Skeletal muscle satellite cell (primary cell): ENCODE measurements around the gene NR2F6.

Experiments
- H3K27me3 ChIP-seq: 2 replicates; pipeline ENCODE4 v1.7.0; 2013; ENCODE audit warnings: low read length; ENCODE audit not compliant: control insufficient read depth, insufficient read depth
- H3K36me3 ChIP-seq: 2 replicates; pipeline ENCODE4 v1.7.0; 2013; ENCODE audit warnings: mild to moderate bottlenecking, control low read depth, low read length; ENCODE audit not compliant: insufficient read depth
- H3K4me1 ChIP-seq: 2 replicates; pipeline ENCODE4 v1.7.0; 2013; ENCODE audit warnings: low read length; ENCODE audit not compliant: control insufficient read depth, insufficient read depth
- H3K4me2 ChIP-seq: 2 replicates; pipeline ENCODE4 v1.7.0; 2013; ENCODE audit warnings: mild to moderate bottlenecking, low read length
- H3K4me3 ChIP-seq: 2 replicates; pipeline ENCODE4 v1.7.0; 2013; ENCODE audit warnings: low read length
- H3K9ac ChIP-seq: 2 replicates; pipeline ENCODE4 v1.7.0; 2013; ENCODE audit warnings: mild to moderate bottlenecking, low read depth, low read length, moderate library complexity
- H3K9me3 ChIP-seq: replicated peaks from 2 replicates; pipeline ENCODE4 v1.7.0; 2013; ENCODE audit warnings: mild to moderate bottlenecking, control low read depth, low read length

Gene NR2F6

DNA sequence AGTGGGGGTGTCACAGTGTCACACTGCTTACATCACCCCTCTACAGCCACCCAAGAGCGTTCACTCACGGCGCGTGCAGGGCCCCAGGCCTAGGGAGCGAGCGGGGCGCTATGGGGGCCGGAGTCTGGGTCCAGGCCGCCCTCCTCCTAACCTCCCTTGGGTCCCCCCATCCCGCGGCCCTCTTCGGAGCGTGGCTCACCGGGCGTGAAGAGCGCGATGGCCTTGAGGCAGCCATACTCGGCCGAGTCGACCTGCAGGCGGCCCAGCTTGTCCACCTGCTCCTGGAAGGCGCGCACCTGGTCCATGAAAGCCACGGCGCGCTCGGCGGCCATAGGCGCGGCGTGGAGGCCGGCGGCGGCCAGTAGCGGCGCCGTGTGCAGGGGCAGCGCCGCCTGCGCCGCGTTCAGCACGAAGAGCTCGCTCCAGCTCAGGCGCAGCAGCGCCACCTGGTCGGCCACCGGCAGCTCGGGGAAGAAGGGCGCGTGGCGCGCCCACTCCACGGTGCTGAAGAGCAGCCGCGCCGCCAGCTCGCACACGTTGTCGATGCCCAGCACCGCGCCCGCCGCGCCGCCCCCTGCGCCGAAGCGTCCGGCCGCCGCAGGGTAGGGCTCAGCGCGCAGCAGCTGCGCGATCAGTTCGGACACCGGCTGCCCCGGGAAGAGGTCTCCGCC is 10.3 kb downstream of the NR2F6 start:
- H3K4me1 ChIP-seq: peaks cover 20% of the 10 kb centered on the region
- H3K9ac ChIP-seq: peak overlapping the region; percentile 72
- peak overlapping the region; percentile 77 for H3K4me3 ChIP-seq
- H3K9me3 ChIP-seq: no peaks in the 10 kb centered on the region
- peak overlapping the region; percentile 93 for H3K4me2 ChIP-seq
- peaks cover 45% of the 10 kb centered on the region for H3K36me3 ChIP-seq
- no peaks in the 10 kb centered on the region for H3K27me3 ChIP-seq

DNA sequence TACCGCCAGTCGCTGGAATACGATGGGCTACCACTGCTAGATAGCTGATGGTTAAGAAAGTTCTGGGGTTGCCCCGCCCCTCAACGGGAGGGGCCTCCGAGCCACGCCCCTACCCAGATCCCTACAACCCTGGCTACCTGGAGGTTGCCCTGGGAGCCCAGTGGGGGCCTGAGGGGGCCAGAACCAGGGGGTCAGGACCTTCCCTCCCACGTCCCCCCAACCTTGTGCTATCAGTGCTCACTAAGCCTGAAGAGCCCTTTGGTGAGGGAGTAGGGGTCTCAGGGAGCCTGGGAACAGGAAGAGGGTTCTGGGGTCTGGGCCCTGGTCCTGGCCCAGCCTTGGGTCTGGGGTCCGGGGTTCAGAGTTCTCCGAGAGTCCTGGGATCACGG is 10.8 kb downstream of the NR2F6 start:
- no peaks in the 10 kb centered on the region for H3K9me3 ChIP-seq
- peak overlapping the region; percentile 72 for H3K9ac ChIP-seq
- H3K27me3 ChIP-seq: no peaks in the 10 kb centered on the region
- peak overlapping the region; percentile 77 for H3K4me3 ChIP-seq
- H3K36me3 ChIP-seq: peaks cover 44% of the 10 kb centered on the region
- peak overlapping the region; percentile 93 for H3K4me2 ChIP-seq
- H3K4me1 ChIP-seq: peaks cover 20% of the 10 kb centered on the region

DNA sequence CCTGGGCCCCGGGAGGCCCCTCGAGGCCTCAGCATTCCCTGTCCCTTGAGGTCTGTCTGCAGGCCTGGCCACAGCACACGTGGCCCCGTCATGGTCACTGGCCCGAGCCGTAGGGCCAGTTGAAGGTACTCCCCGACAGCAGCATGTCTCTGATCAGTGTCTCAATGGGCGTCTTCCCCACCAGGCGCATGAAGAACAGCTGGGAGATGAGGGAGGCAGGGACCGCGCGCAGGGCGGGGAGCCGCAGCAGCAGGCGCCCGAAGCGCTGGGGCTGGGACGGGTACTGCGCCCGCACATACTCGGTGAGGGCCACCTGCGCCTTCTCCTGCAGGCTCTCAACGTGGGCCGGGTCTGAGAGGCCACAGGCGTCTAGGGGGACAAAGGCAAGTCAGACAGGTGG is 13.5 kb downstream of the NR2F6 start:
- no peak overlapping the region for H3K4me3 ChIP-seq
- H3K9ac ChIP-seq: no peak overlapping the region
- no peaks in the 10 kb centered on the region for H3K27me3 ChIP-seq
- no peak overlapping the region for H3K4me2 ChIP-seq
- no peaks in the 10 kb centered on the region for H3K9me3 ChIP-seq
- H3K4me1 ChIP-seq: peaks cover 20% of the 10 kb centered on the region
- peaks cover 35% of the 10 kb centered on the region for H3K36me3 ChIP-seq

DNA sequence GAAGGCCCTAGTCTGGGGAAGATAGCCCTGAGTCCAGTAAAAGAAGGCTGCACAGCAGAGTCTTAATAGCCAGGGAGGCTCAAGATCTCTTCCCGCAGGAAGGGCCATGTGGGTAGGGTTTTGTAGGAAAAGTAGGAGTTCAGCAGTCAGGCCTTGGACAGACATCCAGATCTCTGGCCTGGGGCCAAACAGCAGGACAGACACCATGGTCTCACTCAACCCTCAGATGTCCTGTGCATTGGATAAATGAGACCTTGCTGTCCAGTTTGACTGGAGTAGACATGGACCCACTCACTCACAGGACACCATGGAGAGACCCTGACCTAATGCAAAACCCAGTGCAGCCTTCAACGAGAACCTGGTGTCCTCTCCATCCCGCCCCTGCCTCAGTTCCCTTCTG is 15.8 kb downstream of the NR2F6 start:
- H3K4me2 ChIP-seq: no peak overlapping the region
- no peak overlapping the region for H3K9ac ChIP-seq
- H3K9me3 ChIP-seq: no peaks in the 10 kb centered on the region
- peaks cover 17% of the 10 kb centered on the region for H3K4me1 ChIP-seq
- peaks cover 35% of the 10 kb centered on the region for H3K36me3 ChIP-seq
- no peaks in the 10 kb centered on the region for H3K27me3 ChIP-seq
- H3K4me3 ChIP-seq: no peak overlapping the region

DNA sequence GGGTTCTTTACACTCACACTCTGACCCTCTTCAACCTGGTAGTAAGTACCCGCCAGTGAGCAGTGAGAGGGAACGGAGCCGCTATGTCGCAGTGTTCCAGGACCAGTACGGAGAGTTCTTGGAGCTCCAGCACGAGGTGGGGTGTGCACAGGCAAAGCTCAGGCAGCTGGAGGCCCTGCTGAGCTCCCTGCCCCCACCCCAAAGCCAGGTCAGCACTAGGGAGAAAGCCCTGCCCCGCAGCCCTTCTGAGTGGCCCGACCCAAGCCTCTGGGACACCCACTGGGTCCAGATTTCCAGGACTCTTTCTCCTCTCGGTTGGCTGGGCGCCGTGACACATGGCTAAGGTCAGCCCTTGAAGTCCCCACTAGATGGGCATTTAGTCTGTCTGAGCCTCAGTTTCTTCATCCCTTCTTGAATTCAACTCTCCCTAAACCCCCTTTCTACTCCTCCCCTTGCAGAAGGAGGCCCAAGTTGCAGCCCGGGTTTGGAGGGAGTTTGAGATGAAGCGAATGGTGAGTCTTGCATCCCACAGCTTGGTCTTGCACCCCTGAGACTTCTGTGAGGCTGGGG is 17.8 kb downstream of the NR2F6 start:
- H3K4me2 ChIP-seq: no peak overlapping the region
- H3K4me3 ChIP-seq: no peak overlapping the region
- no peaks in the 10 kb centered on the region for H3K9me3 ChIP-seq
- H3K27me3 ChIP-seq: no peaks in the 10 kb centered on the region
- H3K9ac ChIP-seq: no peak overlapping the region
- peaks cover 30% of the 10 kb centered on the region for H3K36me3 ChIP-seq
- H3K4me1 ChIP-seq: peaks cover 11% of the 10 kb centered on the region

DNA sequence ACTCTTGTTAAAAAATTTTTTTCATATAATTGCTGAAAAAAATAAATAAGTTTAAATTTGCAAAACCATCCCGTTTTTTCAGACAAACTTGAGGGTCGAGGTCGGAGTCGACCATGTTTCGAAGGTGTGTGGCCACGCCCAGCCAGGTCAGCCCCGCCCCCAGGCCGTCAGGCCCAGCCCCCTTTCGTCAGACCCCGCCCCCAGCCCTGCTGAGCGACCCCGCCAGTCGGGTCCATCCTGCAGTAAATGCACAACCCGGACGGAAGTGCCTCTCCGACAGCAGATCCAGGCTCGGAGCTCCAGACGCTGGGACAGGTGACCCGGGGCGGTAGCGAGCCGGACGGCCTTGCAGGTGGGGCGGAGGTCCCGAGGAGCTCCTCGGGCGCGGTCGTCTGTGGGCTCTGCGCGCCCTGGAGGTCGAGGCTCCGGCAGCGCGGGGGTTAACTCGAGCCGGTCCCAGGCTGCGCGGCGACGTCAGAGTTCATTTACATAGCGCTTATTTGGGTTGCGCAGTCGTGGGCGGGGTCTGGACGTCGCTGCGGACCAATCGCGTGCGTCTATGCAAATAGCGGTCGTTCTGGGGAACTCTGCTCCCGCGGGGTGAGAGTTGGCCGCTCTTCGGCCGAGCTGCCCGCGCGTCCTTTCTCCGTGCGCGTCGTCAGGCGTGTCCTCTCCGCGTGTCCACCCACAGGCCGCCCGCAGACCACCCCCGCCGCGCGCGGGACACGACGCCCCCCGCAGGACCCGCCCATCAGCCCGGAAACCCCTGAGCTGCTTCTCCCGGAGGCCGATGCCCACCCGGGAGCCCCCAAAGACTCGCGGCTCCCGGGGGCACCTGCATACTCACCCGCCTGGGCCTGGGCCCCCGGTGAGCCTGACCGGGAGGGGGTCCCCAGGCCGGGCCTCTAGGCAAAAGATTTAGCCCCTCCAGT is 19.5 kb downstream of the NR2F6 start, which contains the start of gene OCEL1:
Gene OCEL1 (plus strand): TSS at position 225 of the 932 bp plus-strand sequence. CDS start 22 bp downstream, at position 247.
- Histone ChIP-seq H3K9ac (peak within 1 kb of the TSS; percentile 85), H3K9me3 (no peaks in the 10 kb centered on the region), H3K4me2 (peak within 1 kb of the TSS; percentile 99), H3K4me1 (peaks cover 11% of the 10 kb centered on the region), H3K27me3 (no peaks in the 10 kb centered on the region), H3K4me3 (peak within 1 kb of the TSS; percentile 100), H3K36me3 (peaks cover 18% of the 10 kb centered on the region)

DNA sequence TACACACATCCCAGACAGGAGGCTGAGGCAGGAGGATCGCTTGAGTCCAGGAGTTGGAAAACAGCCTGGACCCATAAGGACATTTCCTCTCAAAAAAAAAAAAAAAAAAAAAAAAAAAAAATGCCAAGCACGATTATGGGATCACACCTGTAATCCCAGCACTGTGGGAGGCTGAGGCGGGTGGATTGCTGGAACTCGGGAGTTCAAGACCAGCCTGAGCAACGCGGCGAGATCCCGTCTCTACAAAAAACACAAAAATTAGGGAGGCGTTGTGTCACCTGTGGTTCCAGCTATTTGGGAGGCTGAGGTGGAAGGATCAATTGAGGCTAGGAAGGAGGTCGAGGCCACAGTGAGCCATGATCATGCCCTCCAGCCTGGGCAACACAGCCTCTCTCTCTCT is 20.7 kb downstream of the NR2F6 start:
- peaks cover 18% of the 10 kb centered on the region for H3K4me1 ChIP-seq
- H3K9me3 ChIP-seq: no peaks in the 10 kb centered on the region
- H3K36me3 ChIP-seq: peaks cover 7% of the 10 kb centered on the region
- H3K27me3 ChIP-seq: no peaks in the 10 kb centered on the region
- no peak overlapping the region for H3K4me2 ChIP-seq
- H3K9ac ChIP-seq: no peak overlapping the region
- no peak overlapping the region for H3K4me3 ChIP-seq

DNA sequence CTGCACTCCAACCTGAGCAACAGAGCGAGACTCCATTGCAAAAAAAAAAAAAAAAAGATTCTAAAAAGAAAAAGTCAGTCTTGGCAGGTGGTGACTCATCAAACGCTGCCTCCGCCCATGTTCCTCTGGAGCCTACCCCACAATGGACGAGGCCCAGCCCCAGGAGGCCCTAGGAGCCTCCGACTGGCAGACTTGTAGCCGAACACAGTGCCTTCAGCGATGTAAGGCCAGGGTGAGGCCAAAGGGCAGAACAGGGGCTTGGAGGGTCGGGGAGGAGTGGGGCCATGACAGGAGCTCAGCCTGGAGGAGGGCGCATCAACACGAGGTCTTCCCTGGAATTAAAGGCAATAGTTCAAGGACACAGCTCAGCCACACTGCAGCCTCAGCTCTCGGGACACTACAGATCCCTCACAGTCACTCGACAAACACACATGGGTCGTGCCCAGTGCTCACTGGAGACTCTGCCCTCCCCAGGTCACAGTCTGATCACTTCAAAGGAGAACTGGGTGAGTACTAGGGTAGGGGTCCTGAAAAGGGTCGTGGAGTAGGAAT is 25.4 kb downstream of the NR2F6 start:
- H3K9me3 ChIP-seq: no peaks in the 10 kb centered on the region
- H3K4me2 ChIP-seq: peak overlapping the region; percentile 54
- H3K27me3 ChIP-seq: no peaks in the 10 kb centered on the region
- H3K4me1 ChIP-seq: peaks cover 18% of the 10 kb centered on the region
- peak overlapping the region; percentile 23 for H3K9ac ChIP-seq
- no peak overlapping the region for H3K4me3 ChIP-seq
- H3K36me3 ChIP-seq: peaks cover 13% of the 10 kb centered on the region

DNA sequence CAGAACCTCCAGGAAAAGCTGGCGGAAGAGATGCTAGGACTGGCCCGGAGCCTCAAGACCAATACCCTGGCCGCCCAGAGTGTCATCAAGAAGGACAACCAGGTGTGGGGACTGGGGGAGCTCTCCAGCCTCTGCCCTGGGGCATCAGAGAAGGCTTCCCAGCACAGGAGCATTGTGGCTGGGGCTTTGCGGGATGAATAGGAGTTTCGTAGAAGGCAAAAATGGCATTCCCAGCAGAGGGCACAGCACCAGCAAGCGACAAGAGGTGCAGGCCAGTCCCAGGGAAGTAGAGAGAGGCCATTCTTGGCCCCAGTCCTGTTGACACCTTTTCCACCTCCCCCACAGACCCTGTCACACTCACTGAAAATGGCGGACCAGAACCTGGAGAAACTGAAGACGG is 26.4 kb downstream of the NR2F6 start:
- Histone ChIP-seq H3K9me3 (no peaks in the 10 kb centered on the region), H3K4me3 (no peak overlapping the region), H3K9ac (no peak overlapping the region)

DNA sequence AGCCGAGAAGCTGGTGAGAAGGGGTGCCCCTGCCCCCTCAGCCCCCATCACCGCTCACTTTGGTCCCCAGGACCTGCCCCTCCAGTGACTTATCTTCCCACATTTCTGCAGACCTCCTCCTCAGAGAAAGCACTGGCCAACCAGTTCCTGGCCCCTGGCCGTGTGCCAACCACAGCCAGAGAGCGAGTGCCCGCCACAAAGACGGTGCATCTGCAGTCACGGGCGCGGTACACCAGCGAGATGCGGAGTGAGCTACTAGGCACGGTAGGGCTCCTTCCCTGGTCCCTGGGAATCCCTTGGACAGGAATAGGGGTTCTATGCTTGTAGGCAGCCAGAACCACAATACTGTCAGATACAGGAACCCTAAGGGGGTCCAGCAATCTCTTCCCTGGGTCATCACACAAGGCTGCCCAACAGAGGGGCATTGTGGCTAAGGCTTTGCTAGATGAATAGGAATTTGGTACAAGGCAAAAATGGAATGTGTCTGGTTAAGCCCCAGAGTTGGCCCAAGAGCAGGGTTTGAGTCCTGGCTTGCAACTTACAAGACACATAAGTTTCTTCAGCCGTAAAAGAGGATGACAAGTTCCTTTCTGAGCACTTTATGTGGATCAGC is 29.6 kb downstream of the NR2F6 start:
- Histone ChIP-seq H3K9ac (no peak overlapping the region), H3K27me3 (no peaks in the 10 kb centered on the region), H3K4me3 (peak overlapping the region; percentile 95), H3K4me2 (peak overlapping the region; percentile 82), H3K9me3 (no peaks in the 10 kb centered on the region), H3K36me3 (peaks cover 33% of the 10 kb centered on the region), H3K4me1 (peaks cover 25% of the 10 kb centered on the region)

More for the DNA sequence above, 26.4 kb downstream of the NR2F6 start:
- peaks cover 13% of the 10 kb centered on the region for H3K36me3 ChIP-seq
- peaks cover 25% of the 10 kb centered on the region for H3K4me1 ChIP-seq
- H3K4me2 ChIP-seq: no peak overlapping the region
- H3K27me3 ChIP-seq: no peaks in the 10 kb centered on the region
